Nucleus accumbens (tissue), 56 donors: ENCODE data around the gene ARPC5.
"Not testable (repeated sequence)": the region's sequence is repeated elsewhere in the genome, so short reads cannot be mapped to it uniquely, and the experiment has no call there.

Source experiments
- DNase-seq, 56 donors: peaks; one replicate each; lab custom pipeline; 2025; lab: John Stamatoyannopoulos, UW

Gene ARPC5

DNA sequence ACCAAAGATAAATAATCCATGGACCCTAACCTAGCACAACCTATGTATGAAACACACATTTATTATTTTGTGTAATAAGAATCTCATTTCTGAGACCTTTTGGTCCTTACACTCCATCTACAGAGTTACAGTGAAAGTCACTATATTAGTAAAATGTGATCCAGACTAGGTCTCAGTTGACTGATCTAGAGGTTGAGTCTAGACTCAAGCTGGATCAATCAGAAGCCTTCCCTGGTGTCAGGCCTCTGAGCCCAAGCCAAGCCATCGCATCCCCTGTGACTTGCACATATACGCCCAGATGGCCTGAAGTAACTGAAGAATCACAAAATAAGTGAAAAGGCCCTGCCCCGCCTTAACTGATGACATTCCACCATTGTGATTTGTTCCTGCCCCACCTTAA, 22.6 kb downstream of the ARPC5 start:
- not testable (repeated sequence) for DNase-seq

DNA sequence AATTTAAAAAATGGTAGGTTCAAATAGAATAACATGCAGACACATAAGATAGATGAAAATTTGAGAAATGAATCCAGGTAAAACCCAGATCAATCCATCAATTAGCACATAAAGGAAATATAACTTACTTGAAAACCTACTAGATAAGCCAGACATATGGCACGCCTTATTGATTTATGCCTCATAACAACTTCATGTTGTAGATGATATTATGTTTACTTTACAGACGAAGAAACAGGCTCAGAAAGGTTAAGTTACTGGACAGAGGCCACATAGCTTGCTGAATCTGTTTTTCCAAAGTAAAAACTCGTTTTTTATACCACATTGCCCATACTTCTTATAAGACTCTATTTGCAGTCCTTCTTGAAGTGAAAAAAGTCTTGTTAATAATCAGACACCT, 23.2 kb downstream of the ARPC5 start:
- no peak for DNase-seq

DNA sequence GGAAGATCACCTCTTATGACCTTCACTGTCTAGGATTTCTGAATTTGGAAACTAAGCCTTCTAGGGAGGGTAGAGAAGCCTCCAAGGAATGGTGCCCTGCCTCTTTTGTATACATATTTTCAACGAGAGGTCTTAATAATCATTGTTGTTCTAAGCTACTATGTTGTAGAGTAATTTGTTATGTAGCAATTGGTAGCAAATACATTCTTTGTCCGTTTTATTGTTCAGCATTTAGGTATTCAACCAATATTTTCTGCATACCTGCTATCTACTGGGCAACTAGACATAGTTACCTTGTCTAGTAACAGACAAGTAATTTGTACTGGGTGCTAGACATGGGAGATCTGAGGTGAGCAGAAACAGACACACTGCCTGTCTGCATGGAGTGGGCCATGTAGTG, 24.6 kb downstream of the ARPC5 start:
- DNase-seq, result no peak

GRCh38 chr1:183609759-183610452, 25.7 kb downstream of the ARPC5 start:
- no peak for DNase-seq

DNA sequence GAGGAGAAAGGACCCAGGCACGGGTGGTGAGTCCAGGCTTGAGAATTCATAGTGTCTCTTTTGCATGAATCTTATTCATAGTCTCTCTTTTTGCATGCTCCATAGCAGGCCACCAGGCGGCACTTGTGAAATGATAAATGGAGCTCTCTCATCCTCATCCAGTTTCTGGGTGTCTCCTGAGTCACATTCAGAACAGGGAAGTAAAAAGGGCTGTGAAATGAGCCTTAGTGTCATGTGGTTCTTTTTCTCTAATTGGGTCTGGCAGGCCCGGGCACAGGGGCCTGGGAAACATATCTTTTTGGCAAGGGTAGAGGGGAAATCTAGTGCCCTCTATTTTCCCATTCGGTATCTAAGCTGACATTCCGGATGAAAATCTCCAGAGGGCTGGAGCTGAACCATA, 26.3 kb downstream of the ARPC5 start:
- peak in 41 of 56 donors; percentile 23 to 83 (median 51) for DNase-seq

GRCh38 chr1:183607322-183607980, 28.1 kb downstream of the ARPC5 start:
- DNase-seq, result no peak

DNA sequence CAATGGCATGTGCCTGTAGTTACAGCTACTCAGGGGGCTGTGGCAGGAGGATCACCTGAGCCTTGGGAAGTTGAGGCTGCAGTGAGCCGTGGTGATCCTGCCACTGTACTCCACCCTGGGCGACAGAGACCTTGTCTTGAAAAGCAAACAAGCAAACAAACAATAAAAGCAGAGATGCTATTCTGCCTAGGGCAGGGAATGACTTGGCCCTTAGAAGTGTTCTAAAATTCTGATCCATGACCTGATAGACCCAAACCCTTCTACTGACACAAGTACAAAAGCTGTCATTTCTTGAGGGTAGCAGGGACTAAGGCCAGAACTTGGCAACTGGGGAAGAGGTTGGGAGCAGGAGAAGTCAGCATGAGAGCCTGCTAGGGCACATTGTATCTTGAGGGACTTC, 29.7 kb downstream of the ARPC5 start:
- no peak for DNase-seq

DNA sequence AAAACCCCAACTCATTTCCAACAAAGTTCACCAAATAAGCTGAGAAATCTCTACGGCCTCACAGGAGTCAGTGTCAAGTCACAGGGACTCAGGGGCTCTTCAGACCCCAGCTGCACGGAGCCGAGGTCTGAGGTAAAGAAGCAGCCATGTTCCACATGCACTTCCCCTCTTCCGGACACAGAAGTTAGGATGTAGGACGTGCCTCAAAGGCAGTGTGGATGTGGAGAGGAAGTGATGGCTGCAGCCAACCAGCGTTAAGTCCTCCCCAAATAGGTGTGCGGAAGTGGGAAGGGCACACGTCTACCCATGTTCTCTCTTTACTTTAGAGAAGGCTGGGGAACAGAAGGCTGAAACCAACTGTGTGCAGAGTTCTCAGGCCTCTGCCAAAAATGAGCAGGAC, 30.8 kb downstream of the ARPC5 start:
- DNase-seq, result peak in 1 of 56 donors; percentile 17

- DNase-seq, result peak in 1 of 56 donors; percentile 14
Measured at GRCh38 chr1:183604038-183604808, 31.4 kb downstream of the ARPC5 start.

- no peak for DNase-seq
Measured at GRCh38 chr1:183602510-183602909, 33.1 kb downstream of the ARPC5 start.

GRCh38 chr1:183600634-183601033, 34.9 kb downstream of the ARPC5 start:
- DNase-seq, result no peak

DNA sequence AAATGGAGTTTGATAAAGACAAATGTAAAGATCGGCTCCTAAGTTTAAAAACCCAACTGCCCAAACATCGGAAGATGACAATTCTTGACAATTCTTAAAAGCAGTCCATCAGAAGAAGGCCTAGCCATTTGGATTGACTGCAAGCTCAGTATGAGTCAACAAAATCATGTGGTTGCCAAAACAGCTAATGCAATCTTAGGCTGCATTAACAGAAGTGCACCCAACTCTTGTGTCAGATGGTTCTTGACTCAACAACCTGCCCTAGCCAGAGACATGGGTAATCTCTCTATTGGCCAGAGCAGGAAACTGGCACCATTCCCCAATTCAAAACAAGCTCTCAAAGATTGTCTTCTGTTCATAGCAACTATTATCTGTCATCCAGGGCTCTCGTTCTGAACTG, 35.4 kb downstream of the ARPC5 start:
- DNase-seq, result peak in 1 of 56 donors; percentile 37

- DNase-seq, result peak in 2 of 56 donors; percentile 10 to 19
Measured at GRCh38 chr1:183598386-183598785, 37.2 kb downstream of the ARPC5 start.

GRCh38 chr1:183597656-183598347, 37.8 kb downstream of the ARPC5 start:
- no peak for DNase-seq

- no peak for DNase-seq
Measured at GRCh38 chr1:183596500-183596899, 39.1 kb downstream of the ARPC5 start.

- no peak for DNase-seq
Measured at GRCh38 chr1:183595537-183595936, 40.0 kb downstream of the ARPC5 start.

GRCh38 chr1:183593356-183593755, 42.2 kb downstream of the ARPC5 start:
- DNase-seq, result peak in 2 of 56 donors; percentile 14 to 20

GRCh38 chr1:183592733-183593132, 42.9 kb downstream of the ARPC5 start:
- DNase-seq, result no peak

DNA sequence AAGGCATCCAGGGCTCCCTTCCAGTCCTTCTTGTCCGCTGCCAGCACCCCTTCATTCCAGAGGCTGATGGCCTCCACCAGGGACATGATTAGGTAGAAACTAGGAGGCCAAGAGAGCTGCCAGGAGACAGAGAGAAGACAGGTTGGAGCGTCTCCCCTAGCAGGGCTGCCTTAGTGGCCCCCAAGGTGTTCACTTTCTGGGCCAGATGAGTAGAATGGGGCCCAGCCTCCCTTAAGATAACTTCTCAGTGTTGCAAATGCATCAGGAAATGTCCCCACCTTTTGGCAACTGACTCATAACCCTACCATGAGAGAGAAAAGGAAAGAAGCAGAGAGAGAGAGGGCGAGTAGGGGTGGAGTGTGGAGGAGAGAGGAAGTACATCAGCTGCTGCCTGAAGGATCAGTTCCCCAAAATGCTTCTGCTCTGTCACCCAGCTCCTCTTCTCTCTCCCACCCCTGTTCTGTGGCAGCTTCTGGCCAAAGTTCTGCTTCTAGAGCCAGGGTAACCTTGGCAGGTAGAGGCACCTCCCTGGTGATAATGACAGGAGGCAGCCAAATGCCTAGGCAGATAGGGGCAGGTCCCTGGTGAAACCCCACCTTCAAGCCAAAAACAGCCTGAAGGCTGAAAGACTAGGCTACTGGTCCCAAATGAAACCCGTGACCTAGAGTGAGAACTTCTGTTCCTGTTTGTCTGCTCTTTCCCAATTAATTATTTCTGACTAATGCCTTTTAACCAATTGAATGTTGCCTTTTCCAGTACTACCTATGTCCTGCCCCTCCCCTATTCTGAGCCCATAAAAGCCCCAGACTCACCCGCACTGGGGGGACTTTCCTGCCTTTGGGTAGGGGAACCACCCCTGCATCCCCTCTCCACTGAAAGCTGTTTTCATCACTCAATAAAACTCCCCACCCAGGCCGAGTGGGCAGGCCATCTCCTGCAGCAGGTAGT, 45.1 kb downstream of the ARPC5 start, which contains the start of gene NCF2:
Gene NCF2 (minus strand): TSS at position 216 of the 948 bp plus-strand sequence. CDS start 130 bp downstream, at position 86.
- peak in 4 of 56 donors; percentile 13 to 26 (median 25) for DNase-seq

DNA sequence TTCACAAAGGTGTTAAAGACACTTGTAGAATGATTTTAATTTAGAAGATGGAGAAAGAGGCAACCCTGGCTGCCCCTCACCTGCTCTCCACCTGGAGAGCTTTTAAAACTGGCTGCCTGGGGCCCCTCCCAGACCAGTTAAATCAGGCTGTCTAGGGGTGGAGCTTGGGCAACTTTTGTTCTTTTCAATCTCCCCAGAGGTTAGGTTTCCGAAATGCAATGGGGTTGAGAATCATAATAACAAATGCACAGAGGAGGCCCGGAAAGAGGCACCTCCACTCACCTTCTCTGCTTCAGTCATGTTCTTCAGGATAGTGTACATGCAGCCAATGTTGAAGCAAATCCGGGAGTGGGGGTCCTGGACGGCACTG, 45.7 kb downstream of the ARPC5 start:
- no peak for DNase-seq
